ENCODE measurements around the gene NGEF.

DNA sequence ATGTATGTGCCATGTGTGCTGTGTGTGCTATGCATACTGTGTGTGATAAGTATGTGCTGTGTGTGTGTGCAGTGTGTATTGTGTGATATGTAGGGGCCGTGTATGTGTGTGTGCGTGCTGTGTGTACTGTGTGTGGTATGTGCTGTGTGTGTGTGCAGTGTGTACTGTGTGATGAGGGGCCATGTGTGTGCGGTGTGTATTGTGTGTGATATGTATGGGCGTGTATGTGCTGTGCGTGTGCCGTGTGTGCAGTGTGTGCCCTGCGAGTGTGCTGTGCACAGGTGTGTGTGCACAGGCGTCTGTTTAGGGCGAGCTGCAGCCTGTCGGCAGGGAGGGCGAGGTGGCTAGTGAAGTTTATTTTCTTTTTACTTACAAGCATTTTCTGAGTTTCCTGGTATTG lies 126.9 kb downstream of the NGEF start:
- TF ChIP-seq, protein P1, sequence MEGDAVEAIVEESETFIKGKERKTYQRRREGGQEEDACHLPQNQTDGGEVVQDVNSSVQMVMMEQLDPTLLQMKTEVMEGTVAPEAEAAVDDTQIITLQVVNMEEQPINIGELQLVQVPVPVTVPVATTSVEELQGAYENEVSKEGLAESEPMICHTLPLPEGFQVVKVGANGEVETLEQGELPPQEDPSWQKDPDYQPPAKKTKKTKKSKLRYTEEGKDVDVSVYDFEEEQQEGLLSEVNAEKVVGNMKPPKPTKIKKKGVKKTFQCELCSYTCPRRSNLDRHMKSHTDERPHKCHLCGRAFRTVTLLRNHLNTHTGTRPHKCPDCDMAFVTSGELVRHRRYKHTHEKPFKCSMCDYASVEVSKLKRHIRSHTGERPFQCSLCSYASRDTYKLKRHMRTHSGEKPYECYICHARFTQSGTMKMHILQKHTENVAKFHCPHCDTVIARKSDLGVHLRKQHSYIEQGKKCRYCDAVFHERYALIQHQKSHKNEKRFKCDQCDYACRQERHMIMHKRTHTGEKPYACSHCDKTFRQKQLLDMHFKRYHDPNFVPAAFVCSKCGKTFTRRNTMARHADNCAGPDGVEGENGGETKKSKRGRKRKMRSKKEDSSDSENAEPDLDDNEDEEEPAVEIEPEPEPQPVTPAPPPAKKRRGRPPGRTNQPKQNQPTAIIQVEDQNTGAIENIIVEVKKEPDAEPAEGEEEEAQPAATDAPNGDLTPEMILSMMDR (IDR thresholded peaks at IDR 0.05), result no peak
- TF ChIP-seq POLR2A (IDR thresholded peaks at IDR 0.05), result no peak
- TF ChIP-seq POLR2AphosphoS5 (IDR thresholded peaks at IDR 0.05), result no peak
